HUES48 (cell line): ENCODE results near the gene MLN.
A peak's percentile ranks its signal among the peaks of the same experiment; 100 is the strongest.

Experiments used
- H3K27ac ChIP-seq: one replicate; pipeline ENCODE4 v1.7.0; 2013; ENCODE audit warnings: low read depth, low read length, inconsistent platforms
- H3K27me3 ChIP-seq: 2 replicates; pipeline ENCODE4 v1.6.1; 2013; ENCODE audit warnings: mild to moderate bottlenecking, low read length; ENCODE audit not compliant: control insufficient read depth, insufficient read depth
- H3K36me3 ChIP-seq: 2 replicates; pipeline ENCODE4 v1.6.1; 2013; ENCODE audit warnings: low read length; ENCODE audit not compliant: control insufficient read depth, insufficient read depth
- H3K4me1 ChIP-seq: 2 replicates; pipeline ENCODE4 v1.6.1; 2013; ENCODE audit warnings: mild to moderate bottlenecking, low read length; ENCODE audit not compliant: control insufficient read depth, insufficient read depth
- H3K4me3 ChIP-seq: 2 replicates; pipeline ENCODE4 v1.5.1; 2013; ENCODE audit warnings: mild to moderate bottlenecking, low read depth, low read length
- H3K9ac ChIP-seq: 2 replicates; pipeline ENCODE4 v1.6.1; 2013; ENCODE audit warnings: mild to moderate bottlenecking, low read depth, low read length, moderate library complexity
- H3K9me3 ChIP-seq: 2 replicates; pipeline ENCODE4 v1.6.1; 2013; ENCODE audit warnings: low read length; ENCODE audit not compliant: control insufficient read depth, insufficient read depth

MLN gene

GRCh38 chr6:33843131-33844121 lies 39.6 kb upstream of the MLN start:
- H3K9ac ChIP-seq = no peak overlapping the region
- no peak overlapping the region for H3K27ac ChIP-seq
- H3K9me3 ChIP-seq = no peaks in the 10 kb centered on the region
- no peaks in the 10 kb centered on the region for H3K36me3 ChIP-seq
- H3K27me3 ChIP-seq = no peaks in the 10 kb centered on the region
- peaks cover 11% of the 10 kb centered on the region for H3K4me1 ChIP-seq
- H3K4me3 ChIP-seq = no peak overlapping the region

DNA sequence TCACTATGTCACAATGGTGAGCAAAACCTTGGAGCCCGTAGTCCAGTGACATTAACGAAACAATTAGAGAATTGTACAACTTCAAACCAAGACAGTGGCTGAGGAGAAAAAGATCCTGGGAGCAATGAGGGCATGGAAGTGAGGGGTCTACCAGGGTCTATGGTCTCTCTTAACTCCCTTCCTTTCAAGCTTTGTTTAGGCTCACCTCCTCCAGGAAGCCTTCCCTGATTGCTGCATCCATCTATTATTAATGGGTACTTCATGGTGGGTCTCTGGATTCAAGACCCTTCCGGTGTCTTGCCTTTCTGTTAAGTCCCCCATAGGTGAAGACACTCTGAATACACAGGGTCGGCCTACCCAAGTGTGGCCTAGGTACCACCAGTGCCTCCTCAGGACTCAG lies 38.1 kb upstream of the MLN start:
- no peaks in the 10 kb centered on the region for H3K36me3 ChIP-seq
- H3K4me3 ChIP-seq = no peak overlapping the region
- H3K27me3 ChIP-seq = no peaks in the 10 kb centered on the region
- H3K9ac ChIP-seq = no peak overlapping the region
- H3K9me3 ChIP-seq = no peaks in the 10 kb centered on the region
- H3K4me1 ChIP-seq = peaks cover 18% of the 10 kb centered on the region
- H3K27ac ChIP-seq = no peak overlapping the region

DNA sequence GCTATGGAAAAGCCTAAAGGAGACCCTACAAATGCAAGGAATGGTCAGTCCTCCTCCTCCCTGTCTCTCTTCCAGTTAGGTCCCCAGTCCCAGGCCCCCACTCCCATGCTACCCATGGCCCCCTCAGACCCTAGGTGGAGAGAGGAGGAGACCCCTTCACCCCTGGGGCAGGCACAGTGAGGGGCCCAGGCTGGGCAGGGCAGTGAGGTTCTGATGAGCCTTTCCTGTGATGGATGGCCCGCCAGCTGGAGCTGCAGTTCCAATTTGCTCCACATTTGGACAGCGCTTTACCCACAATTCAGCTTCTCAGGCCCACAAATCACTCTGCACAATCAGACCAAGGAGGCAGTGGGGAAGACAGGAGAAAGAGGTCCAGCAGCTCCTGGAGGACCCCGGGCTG lies 37.3 kb upstream of the MLN start:
- Histone ChIP-seq H3K27me3 (no peaks in the 10 kb centered on the region), H3K4me3 (no peak overlapping the region), H3K9ac (no peak overlapping the region), H3K27ac (no peak overlapping the region), H3K36me3 (no peaks in the 10 kb centered on the region), H3K9me3 (no peaks in the 10 kb centered on the region), H3K4me1 (peaks cover 18% of the 10 kb centered on the region)

DNA sequence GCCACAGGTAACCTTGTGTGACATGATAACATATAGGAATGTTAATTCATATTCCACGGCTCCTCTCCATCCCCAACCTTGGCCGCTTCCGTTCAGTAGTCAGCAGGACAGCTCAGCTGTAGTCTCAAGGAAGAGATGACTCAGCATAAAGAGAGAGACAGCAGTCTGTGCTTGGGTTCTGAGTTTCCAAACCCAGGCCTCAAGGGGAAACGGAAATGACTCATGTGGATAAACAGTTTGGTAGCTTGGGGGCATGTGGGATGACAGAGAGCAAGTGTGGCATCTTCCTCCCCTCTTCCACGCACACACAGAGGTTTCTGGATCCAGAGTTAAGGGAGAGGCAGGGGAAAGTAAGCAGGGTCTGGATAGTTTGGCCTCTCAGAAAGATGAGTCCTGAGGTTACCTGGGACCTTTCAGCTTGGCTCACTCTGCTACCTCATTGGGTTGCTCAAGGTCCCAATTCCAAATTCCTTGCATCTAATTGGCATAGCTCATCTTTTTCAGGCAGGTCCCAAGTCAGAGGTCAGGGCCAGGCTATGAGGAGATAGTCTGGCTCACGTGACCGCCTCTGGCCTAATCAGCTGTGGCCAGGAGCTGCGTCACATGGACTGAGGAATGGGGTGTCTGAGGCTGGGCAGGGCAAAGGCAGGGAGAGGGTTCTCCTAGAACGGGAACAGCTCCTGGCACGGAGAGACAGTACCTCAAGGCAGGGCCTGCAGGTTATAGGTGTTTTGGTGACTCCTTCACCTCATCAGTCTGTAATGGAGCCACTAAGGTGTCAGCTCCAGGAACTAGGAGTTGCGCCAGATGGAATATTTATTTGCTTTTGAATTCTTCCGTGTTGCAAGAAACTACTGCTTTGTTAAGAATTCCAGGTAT lies 36.5 kb upstream of the MLN start:
- H3K4me1 ChIP-seq = peaks cover 18% of the 10 kb centered on the region
- H3K9me3 ChIP-seq = no peaks in the 10 kb centered on the region
- H3K4me3 ChIP-seq = no peak overlapping the region
- H3K27ac ChIP-seq = peak overlapping the region; percentile 6
- H3K27me3 ChIP-seq = no peaks in the 10 kb centered on the region
- no peaks in the 10 kb centered on the region for H3K36me3 ChIP-seq
- no peak overlapping the region for H3K9ac ChIP-seq

- peaks cover 18% of the 10 kb centered on the region for H3K4me1 ChIP-seq
- H3K4me3 ChIP-seq = no peak overlapping the region
- H3K27ac ChIP-seq = peak overlapping the region; percentile 14
- H3K27me3 ChIP-seq = no peaks in the 10 kb centered on the region
- no peak overlapping the region for H3K9ac ChIP-seq
- no peaks in the 10 kb centered on the region for H3K9me3 ChIP-seq
- H3K36me3 ChIP-seq = no peaks in the 10 kb centered on the region
Measured at GRCh38 chr6:33839399-33840047, 35.7 kb upstream of the MLN start.

DNA sequence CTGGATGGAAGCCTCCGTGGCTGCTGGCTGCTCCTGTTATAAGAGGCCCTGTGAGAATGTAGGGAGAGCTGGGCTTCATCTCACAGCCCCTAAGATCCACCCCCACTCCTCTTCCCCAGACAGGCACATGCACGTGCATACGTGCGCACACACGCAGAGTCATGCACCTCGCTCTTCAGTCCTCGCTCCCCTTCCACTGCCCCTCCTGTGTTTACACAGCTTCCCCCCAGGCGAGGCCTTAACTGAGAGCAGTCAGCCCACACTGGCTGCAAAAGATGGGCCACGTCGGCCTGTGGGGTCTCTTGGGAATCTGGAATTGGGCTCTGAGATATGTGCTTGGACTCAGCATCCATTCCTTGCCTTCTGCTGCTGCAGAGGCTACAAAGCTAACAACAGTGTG lies 35.2 kb upstream of the MLN start:
- Histone ChIP-seq H3K27ac (no peak overlapping the region), H3K4me1 (peaks cover 18% of the 10 kb centered on the region), H3K36me3 (no peaks in the 10 kb centered on the region), H3K27me3 (no peaks in the 10 kb centered on the region), H3K9me3 (no peaks in the 10 kb centered on the region), H3K9ac (no peak overlapping the region), H3K4me3 (no peak overlapping the region)

GRCh38 chr6:33837971-33838665 lies 34.3 kb upstream of the MLN start:
- Histone ChIP-seq H3K27me3 (no peaks in the 10 kb centered on the region), H3K9ac (no peak overlapping the region), H3K27ac (peak overlapping the region; percentile 8), H3K4me3 (no peak overlapping the region), H3K9me3 (0 out of 2 replicates have a peak, but pooled peaks cover 6% of the 10 kb centered on the region), H3K4me1 (peaks cover 18% of the 10 kb centered on the region), H3K36me3 (no peaks in the 10 kb centered on the region)

GRCh38 chr6:33836806-33837469 lies 33.1 kb upstream of the MLN start:
- Histone ChIP-seq H3K27ac (no peak overlapping the region), H3K9ac (no peak overlapping the region), H3K9me3 (0 out of 2 replicates have a peak, but pooled peaks cover 6% of the 10 kb centered on the region), H3K36me3 (no peaks in the 10 kb centered on the region), H3K27me3 (no peaks in the 10 kb centered on the region), H3K4me1 (peaks cover 18% of the 10 kb centered on the region), H3K4me3 (no peak overlapping the region)

DNA sequence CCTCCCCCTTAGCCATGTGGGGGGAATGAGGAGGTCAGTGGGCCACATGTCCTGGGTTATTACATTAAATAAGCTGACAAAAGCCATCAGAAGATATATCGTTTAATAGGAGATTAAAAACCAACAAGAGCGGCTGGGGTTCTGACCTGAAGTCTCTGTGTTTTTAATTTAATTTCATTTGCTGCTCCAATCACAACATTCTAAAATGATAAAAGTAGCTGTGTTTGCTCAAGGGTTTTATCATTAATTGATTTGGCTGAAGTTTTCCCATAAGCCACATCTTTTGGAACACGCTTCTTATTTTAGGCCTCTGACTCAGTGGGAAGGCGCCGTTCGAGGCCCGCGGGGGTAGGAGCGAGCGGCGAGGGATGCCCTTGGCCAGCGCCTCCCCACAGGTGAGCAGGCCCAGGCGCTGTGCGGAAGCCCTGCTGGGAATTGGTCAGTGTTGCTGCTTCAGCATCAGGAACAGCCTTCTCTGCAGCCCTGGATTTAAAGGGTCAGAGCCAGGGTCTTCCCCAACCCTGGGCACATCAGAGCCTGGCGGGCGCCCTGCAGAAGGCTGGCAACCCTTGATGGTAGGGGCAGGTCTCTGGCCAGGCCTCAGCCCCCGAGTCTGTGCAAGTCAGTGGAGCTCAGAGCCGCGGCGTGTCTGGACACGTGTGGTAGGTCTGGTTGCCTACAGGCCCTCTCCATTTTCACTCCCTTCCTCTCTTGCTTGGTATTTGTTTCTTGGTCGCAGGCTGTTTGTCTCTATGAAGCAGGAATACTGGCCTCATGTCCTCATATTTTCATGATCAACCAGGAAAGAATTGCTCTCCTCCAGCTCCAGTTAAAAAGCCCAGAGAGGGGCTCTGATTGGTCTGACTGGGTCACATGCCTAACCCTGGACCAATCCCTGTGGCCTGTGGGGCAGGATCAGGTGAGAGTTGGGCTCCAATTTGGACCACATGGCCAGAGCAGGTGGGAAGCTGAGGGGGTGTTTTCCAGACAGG lies 30.9 kb upstream of the MLN start:
- no peak overlapping the region for H3K27ac ChIP-seq
- peaks cover 3% of the 10 kb centered on the region; the same call in 1 of the 2 replicates for H3K27me3 ChIP-seq
- 0 out of 2 replicates have a peak, but pooled peaks cover 6% of the 10 kb centered on the region for H3K9me3 ChIP-seq
- H3K36me3 ChIP-seq = no peaks in the 10 kb centered on the region
- no peak overlapping the region for H3K4me3 ChIP-seq
- H3K9ac ChIP-seq = no peak overlapping the region
- H3K4me1 ChIP-seq = peaks cover 18% of the 10 kb centered on the region
